Jurkat, Clone E6-1 (cell line): Measurements from ENCODE around the gene EEF1E1. TPM values are rescaled to one million over a fixed set of nuclear protein-coding genes. Genes with fewer than 3 reads are reported as not detected.

Experiments used
- DNase-seq: peaks from one replicate; pipeline ENCODE4 v3.0.0-alpha.2; 2011; ENCODE audit warnings: low read depth, low spot score
- H3K4me3 ChIP-seq: 2 replicates; pipeline ENCODE4 v1.5.1; 2011; ENCODE audit warnings: mild to moderate bottlenecking, low read length, control low read depth, moderate library complexity
- polyA plus RNA-seq: library from polyadenylated mRNA; unstranded; fragments of >200 nt; gene quantifications from one replicate; pipeline ENCODE4 v1.2.1, GENCODE V29; 2012; ENCODE audit warnings: missing spikeins; ENCODE audit not compliant: insufficient read length, insufficient read depth

Gene EEF1E1
- 94.7 TPM for polyA plus RNA-seq

GRCh38 chr6:8102122-8102958 lies at the start of gene EEF1E1:
Gene EEF1E1 (minus strand): TSS chr6:8102548. CDS start chr6:8102521, 27 bp downstream.
- DNase-seq: peak; percentile 92
- H3K4me3 ChIP-seq: peak within 1 kb of the TSS; percentile 95

GRCh38 chr6:8149350-8149749 lies 47.0 kb upstream of the EEF1E1 start:
- H3K4me3 ChIP-seq: no peak overlapping the region
- no peak for DNase-seq

GRCh38 chr6:8143945-8144344 lies 41.6 kb upstream of the EEF1E1 start:
- H3K4me3 ChIP-seq: no peak overlapping the region

GRCh38 chr6:8139451-8139850 lies 37.1 kb upstream of the EEF1E1 start:
- no peak for DNase-seq
- no peak overlapping the region for H3K4me3 ChIP-seq

More at GRCh38 chr6:8143945-8144344, 41.6 kb upstream of the EEF1E1 start:
- no peak for DNase-seq

- H3K4me3 ChIP-seq: no peak overlapping the region
- no peak for DNase-seq
Observed at GRCh38 chr6:8137529-8137939, 35.2 kb upstream of the EEF1E1 start.

GRCh38 chr6:8135276-8135675 lies 32.9 kb upstream of the EEF1E1 start:
- H3K4me3 ChIP-seq: no peak overlapping the region
- no peak for DNase-seq

- DNase-seq: no peak
- H3K4me3 ChIP-seq: no peak overlapping the region
Observed at GRCh38 chr6:8132130-8132529, 29.8 kb upstream of the EEF1E1 start.

GRCh38 chr6:8131265-8131897 lies 29.0 kb upstream of the EEF1E1 start:
- peak; percentile 50 for DNase-seq

GRCh38 chr6:8130399-8130798 lies 28.1 kb upstream of the EEF1E1 start:
- no peak overlapping the region for H3K4me3 ChIP-seq
- DNase-seq: no peak

More at GRCh38 chr6:8131265-8131897, 29.0 kb upstream of the EEF1E1 start:
- H3K4me3 ChIP-seq: no peak overlapping the region

- no peak overlapping the region for H3K4me3 ChIP-seq
- no peak for DNase-seq
Observed at GRCh38 chr6:8123236-8123635, 20.9 kb upstream of the EEF1E1 start.

GRCh38 chr6:8114956-8115355 lies 12.6 kb upstream of the EEF1E1 start:
- no peak for DNase-seq
- no peak overlapping the region for H3K4me3 ChIP-seq

- H3K4me3 ChIP-seq: no peak overlapping the region
- DNase-seq: no peak
Observed at GRCh38 chr6:8113131-8113654, 10.8 kb upstream of the EEF1E1 start.

- DNase-seq: no peak
- no peak overlapping the region for H3K4me3 ChIP-seq
Observed at GRCh38 chr6:8110725-8111124, 8.4 kb upstream of the EEF1E1 start.

- no peak for DNase-seq
- H3K4me3 ChIP-seq: no peak overlapping the region
Observed at GRCh38 chr6:8110117-8110721, 7.9 kb upstream of the EEF1E1 start.

GRCh38 chr6:8108759-8109539 lies 6.6 kb upstream of the EEF1E1 start:
- DNase-seq: no peak
- no peak overlapping the region for H3K4me3 ChIP-seq

- no peak for DNase-seq
- no peak overlapping the region for H3K4me3 ChIP-seq
Observed at GRCh38 chr6:8108031-8108660, 5.8 kb upstream of the EEF1E1 start.

- H3K4me3 ChIP-seq: no peak overlapping the region
- no peak for DNase-seq
Observed at GRCh38 chr6:8105791-8106190, 3.4 kb upstream of the EEF1E1 start.

GRCh38 chr6:8103726-8104125 lies 1.4 kb upstream of the EEF1E1 start:
- DNase-seq: no peak
- no peak overlapping the region for H3K4me3 ChIP-seq
